Astrocyte of the cerebellum (primary cell): ENCODE measurements around the gene AP2B1.
"Not testable (repeated sequence)": the region's sequence is repeated elsewhere in the genome, so short reads cannot be mapped to it uniquely, and the experiment has no call there.

Source experiments
- DNase-seq: peaks from one replicate; pipeline ENCODE4 v3.0.0-alpha.2; 2011; ENCODE audit warnings: low read depth
- H3K4me3 ChIP-seq: 2 replicates; pipeline ENCODE4 v1.5.1; 2011; ENCODE audit warnings: mild to moderate bottlenecking, low read depth, low read length, moderate library complexity
- CTCF ChIP-seq: IDR thresholded peaks from 2 replicates; pipeline ENCODE4 v1.5.1; 2012; ENCODE audit warnings: low read length, low read depth, moderate library complexity, mild to moderate bottlenecking; ENCODE audit errors: missing control alignments
- in situ Hi-C: cut with HindIII; loops from 2 replicates; pipeline ENCODE4 v1.10.0; 2017; ENCODE audit warnings: low sequenced_read_pairs

Gene AP2B1

GRCh38 chr17:35748341-35748841 is 161.3 kb downstream of the AP2B1 start:
- in situ Hi-C loops = no loop called here
- DNase-seq = no peak

GRCh38 chr17:35748979-35749378 is 161.9 kb downstream of the AP2B1 start:
- H3K4me3 ChIP-seq = no peak overlapping the region
- TF ChIP-seq CTCF = no peak
- in situ Hi-C loops = no loop called here
- no peak for DNase-seq

More at GRCh38 chr17:35748341-35748841, 161.3 kb downstream of the AP2B1 start:
- TF ChIP-seq CTCF = no peak
- no peak overlapping the region for H3K4me3 ChIP-seq

- in situ Hi-C loops = no loop called here
- no peak for DNase-seq
- TF ChIP-seq CTCF = no peak
- no peak overlapping the region for H3K4me3 ChIP-seq
Observed at GRCh38 chr17:35749560-35750412, 162.7 kb downstream of the AP2B1 start.

- DNase-seq = no peak
- in situ Hi-C loops = no loop called here
- TF ChIP-seq CTCF = no peak
- no peak overlapping the region for H3K4me3 ChIP-seq
Observed at GRCh38 chr17:35750526-35751395, 163.6 kb downstream of the AP2B1 start.

GRCh38 chr17:35751541-35751940 is 164.4 kb downstream of the AP2B1 start:
- H3K4me3 ChIP-seq, DNase-seq, in situ Hi-C loops: not testable (repeated sequence)

- DNase-seq = no peak
- H3K4me3 ChIP-seq = no peak overlapping the region
- TF ChIP-seq CTCF = no peak
- in situ Hi-C loops = no loop called here
Observed at GRCh38 chr17:35752471-35752870, 165.3 kb downstream of the AP2B1 start.
